Loucy (cell line): ENCODE measurements around the gene MRNIP.

Source experiments
- H2AFZ ChIP-seq: fragments of 200-600 bp; sonication (generic); 2 replicates; pipeline ENCODE4 v1.6.0; 2016; ENCODE audit warnings: antibody characterized with exemption, mild to moderate bottlenecking, low read length, moderate library complexity
- H3F3A ChIP-seq: fragments of 200-600 bp; 2 replicates; pipeline ENCODE4 v1.6.0; 2016; ENCODE audit warnings: antibody characterized with exemption, low read depth, mild to moderate bottlenecking
- H3K27me3 ChIP-seq: fragments of 200-600 bp; sonication (generic); 2 replicates; pipeline ENCODE4 v1.6.1; 2014; ENCODE audit warnings: low read length, mild to moderate bottlenecking; ENCODE audit not compliant: insufficient read depth, poor library complexity, severe bottlenecking
- H3K36me3 ChIP-seq: fragments of 200-600 bp; sonication (generic); 2 replicates; pipeline ENCODE4 v1.6.1; 2016; ENCODE audit warnings: low read length; ENCODE audit not compliant: insufficient read depth
- H3K4me1 ChIP-seq: fragments of 200-600 bp; sonication (generic); 2 replicates; pipeline ENCODE4 v1.5.1; 2014; ENCODE audit warnings: low read length, mild to moderate bottlenecking; ENCODE audit not compliant: insufficient read depth, poor library complexity, severe bottlenecking
- H3K4me2 ChIP-seq: fragments of 200-600 bp; sonication (generic); 2 replicates; pipeline ENCODE4 v1.6.0; 2014; ENCODE audit warnings: antibody characterized with exemption, low read length, low read depth, mild to moderate bottlenecking; ENCODE audit not compliant: poor library complexity, severe bottlenecking
- H3K4me3 ChIP-seq: fragments of 200-600 bp; sonication (generic); 2 replicates; pipeline ENCODE4 v1.5.1; 2014; ENCODE audit warnings: low read length, mild to moderate bottlenecking, mixed read lengths; ENCODE audit not compliant: poor library complexity, severe bottlenecking
- H3K79me2 ChIP-seq: fragments of 200-600 bp; sonication (generic); 2 replicates; pipeline ENCODE4 v1.6.1; 2014; ENCODE audit warnings: low read length; ENCODE audit not compliant: insufficient read depth
- H3K9ac ChIP-seq: fragments of 200-600 bp; sonication (generic); 2 replicates; pipeline ENCODE4 v1.6.0; 2014; ENCODE audit warnings: mild to moderate bottlenecking, low read depth, low read length, moderate library complexity; ENCODE audit not compliant: poor library complexity, severe bottlenecking
- H3K9me2 ChIP-seq: fragments of 200-600 bp; sonication (generic); replicated peaks from 2 replicates; pipeline ENCODE4 v1.6.1; 2016; ENCODE audit warnings: low read depth, low read length, mixed read lengths
- H3K9me3 ChIP-seq: fragments of 200-600 bp; sonication (generic); 2 replicates; pipeline ENCODE4 v1.6.1; 2014; ENCODE audit warnings: mild to moderate bottlenecking, antibody characterized with exemption, low read length, low read depth; ENCODE audit not compliant: insufficient read depth
- H4K20me1 ChIP-seq: fragments of 200-600 bp; sonication (generic); 2 replicates; pipeline ENCODE4 v1.6.0; 2014; ENCODE audit warnings: antibody characterized with exemption, low read length, mild to moderate bottlenecking; ENCODE audit not compliant: insufficient read depth, poor library complexity, severe bottlenecking
- CTCF ChIP-seq: fragments of 200-600 bp; sonication (generic); conservative IDR thresholded peaks from 2 replicates; pipeline ENCODE4 v1.5.1; 2014; ENCODE audit warnings: mild to moderate bottlenecking, antibody characterized with exemption, low read length
- EZH2phosphoT487 ChIP-seq: fragments of 200-600 bp; IDR thresholded peaks from 2 replicates; pipeline ENCODE4 v1.6.1; 2018; ENCODE audit warnings: antibody characterized with exemption, mild to moderate bottlenecking, moderate library complexity, borderline replicate concordance

Gene MRNIP

GRCh38 chr5:179795049-179795862, 63.4 kb downstream of the MRNIP start:
- H3K36me3 ChIP-seq, result peaks cover 6% of the 10 kb centered on the region; the same call in 1 of the 2 replicates
- no peaks in the 10 kb centered on the region for H4K20me1 ChIP-seq
- TF ChIP-seq CTCF (no peak), EZH2phosphoT487 (no peak)
- no peak overlapping the region for H2AFZ ChIP-seq
- H3K27me3 ChIP-seq, result no peaks in the 10 kb centered on the region
- peak overlapping the region; percentile 83 for H3K4me2 ChIP-seq
- no peak overlapping the region for H3K9ac ChIP-seq
- peaks cover 21% of the 10 kb centered on the region for H3K4me1 ChIP-seq
- no peaks in the 10 kb centered on the region for H3K9me2 ChIP-seq
- H3K79me2 ChIP-seq, result no peaks in the 10 kb centered on the region
- peak overlapping the region; percentile 66 for H3K4me3 ChIP-seq
- H3K9me3 ChIP-seq, result no peaks in the 10 kb centered on the region
- H3F3A ChIP-seq, result no peaks in the 10 kb centered on the region

- Histone ChIP-seq H2AFZ (no peak overlapping the region), H3K9ac (peak overlapping the region; percentile 66), H3K9me2 (no peaks in the 10 kb centered on the region)
These were observed 64.0 kb downstream of the MRNIP start for GRCh38 chr5:179794575-179794974.

GRCh38 chr5:179794171-179794570, 64.4 kb downstream of the MRNIP start:
- no peaks in the 10 kb centered on the region for H3K9me3 ChIP-seq
- TF ChIP-seq CTCF (no peak), EZH2phosphoT487 (no peak)
- no peaks in the 10 kb centered on the region for H3K79me2 ChIP-seq
- no peaks in the 10 kb centered on the region for H3K9me2 ChIP-seq
- H2AFZ ChIP-seq, result no peak overlapping the region
- H3K4me3 ChIP-seq, result peak overlapping the region; percentile 63
- no peaks in the 10 kb centered on the region for H3K36me3 ChIP-seq
- H3K4me1 ChIP-seq, result peaks cover 21% of the 10 kb centered on the region
- H3K4me2 ChIP-seq, result peak overlapping the region; percentile 83
- no peaks in the 10 kb centered on the region for H4K20me1 ChIP-seq
- peak overlapping the region; percentile 66 for H3K9ac ChIP-seq
- no peaks in the 10 kb centered on the region for H3F3A ChIP-seq
- H3K27me3 ChIP-seq, result no peaks in the 10 kb centered on the region

More at GRCh38 chr5:179794575-179794974, 64.0 kb downstream of the MRNIP start:
- H3K4me2 ChIP-seq, result peak overlapping the region; percentile 83
- peak overlapping the region; percentile 63 for H3K4me3 ChIP-seq
- H4K20me1 ChIP-seq, result no peaks in the 10 kb centered on the region
- TF ChIP-seq EZH2phosphoT487 (no peak), CTCF (no peak)
- H3K9me3 ChIP-seq, result no peaks in the 10 kb centered on the region
- no peaks in the 10 kb centered on the region for H3K79me2 ChIP-seq
- peaks cover 21% of the 10 kb centered on the region for H3K4me1 ChIP-seq
- H3F3A ChIP-seq, result no peaks in the 10 kb centered on the region
- H3K27me3 ChIP-seq, result no peaks in the 10 kb centered on the region
- peaks cover 1% of the 10 kb centered on the region; the same call in 1 of the 2 replicates for H3K36me3 ChIP-seq
